ENCODE data around the gene CFAP91.

Gene CFAP91

DNA sequence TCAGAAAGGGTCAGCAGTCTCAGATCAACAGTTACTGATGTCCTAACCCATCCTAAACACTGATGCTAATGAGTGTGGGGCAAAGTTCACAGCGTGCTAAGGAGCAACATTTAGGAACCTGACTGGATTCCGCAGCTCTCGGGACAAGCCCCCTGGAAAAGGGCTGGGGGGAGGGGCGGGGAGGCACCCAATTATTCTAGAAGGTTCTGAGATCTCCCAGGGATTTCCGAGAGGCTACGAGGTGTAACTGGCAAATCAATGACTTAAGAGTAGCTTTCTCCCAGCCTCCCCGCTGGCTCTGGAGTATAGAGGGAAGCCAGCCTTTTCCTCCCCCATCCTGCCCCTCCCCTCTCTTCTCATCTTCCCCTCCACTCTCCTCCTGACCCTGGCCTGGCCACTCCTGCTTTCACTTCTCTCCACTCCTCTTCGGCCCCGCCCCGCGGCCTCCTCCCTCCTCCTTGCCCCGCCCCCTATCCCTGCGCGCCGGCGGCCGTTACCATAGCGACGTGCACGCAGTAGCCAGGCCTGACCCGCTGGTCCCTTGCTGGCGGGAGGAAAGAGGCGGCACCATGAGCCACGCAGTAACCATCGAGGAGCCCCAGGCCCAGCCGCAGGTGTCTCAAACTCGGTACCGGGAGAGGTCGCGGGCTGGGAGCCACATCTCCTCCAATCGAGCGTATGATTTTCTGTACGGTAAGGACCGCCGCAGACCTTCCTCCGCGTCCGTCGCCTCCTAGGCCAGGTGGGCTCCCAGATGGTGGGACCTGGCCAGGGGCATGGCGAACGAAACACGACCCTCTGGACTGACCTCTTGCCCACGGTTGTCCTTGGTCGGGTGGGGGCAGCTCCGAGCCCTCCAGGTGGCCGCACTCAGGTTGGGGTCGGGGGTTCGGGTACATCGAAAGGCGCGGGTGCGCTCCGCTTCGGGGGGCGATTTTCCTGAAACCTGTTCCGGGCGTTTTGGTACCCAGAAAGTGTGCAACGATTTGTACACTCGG lies at the start of gene CFAP91:
TSS of gene CFAP91 (plus strand) at position 493 of the 998 bp plus-strand sequence. CDS start at position 570, 77 bp downstream.
- DNase-seq: peak; percentile 92

DNA sequence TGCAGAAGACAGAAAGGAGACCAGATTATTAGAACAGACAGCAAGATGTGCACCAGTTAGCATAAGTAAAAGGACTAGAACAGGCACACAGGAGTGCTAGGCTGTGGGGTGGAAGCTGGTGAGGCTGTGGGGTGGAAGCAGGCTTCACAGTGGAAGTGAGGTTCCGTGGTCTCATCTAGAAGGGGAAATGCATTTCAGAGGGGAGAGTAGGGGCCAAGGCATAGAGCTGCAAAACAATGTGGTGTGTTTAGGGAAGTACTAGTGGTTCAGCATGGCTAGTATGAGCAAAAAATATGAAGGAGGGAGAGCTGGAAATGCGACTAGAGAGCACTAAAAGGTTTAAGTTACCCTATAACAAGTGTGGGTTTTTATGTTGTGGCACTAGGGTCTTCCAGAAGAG lies 48.9 kb upstream of the CFAP91 start:
- no peak for DNase-seq

DNA sequence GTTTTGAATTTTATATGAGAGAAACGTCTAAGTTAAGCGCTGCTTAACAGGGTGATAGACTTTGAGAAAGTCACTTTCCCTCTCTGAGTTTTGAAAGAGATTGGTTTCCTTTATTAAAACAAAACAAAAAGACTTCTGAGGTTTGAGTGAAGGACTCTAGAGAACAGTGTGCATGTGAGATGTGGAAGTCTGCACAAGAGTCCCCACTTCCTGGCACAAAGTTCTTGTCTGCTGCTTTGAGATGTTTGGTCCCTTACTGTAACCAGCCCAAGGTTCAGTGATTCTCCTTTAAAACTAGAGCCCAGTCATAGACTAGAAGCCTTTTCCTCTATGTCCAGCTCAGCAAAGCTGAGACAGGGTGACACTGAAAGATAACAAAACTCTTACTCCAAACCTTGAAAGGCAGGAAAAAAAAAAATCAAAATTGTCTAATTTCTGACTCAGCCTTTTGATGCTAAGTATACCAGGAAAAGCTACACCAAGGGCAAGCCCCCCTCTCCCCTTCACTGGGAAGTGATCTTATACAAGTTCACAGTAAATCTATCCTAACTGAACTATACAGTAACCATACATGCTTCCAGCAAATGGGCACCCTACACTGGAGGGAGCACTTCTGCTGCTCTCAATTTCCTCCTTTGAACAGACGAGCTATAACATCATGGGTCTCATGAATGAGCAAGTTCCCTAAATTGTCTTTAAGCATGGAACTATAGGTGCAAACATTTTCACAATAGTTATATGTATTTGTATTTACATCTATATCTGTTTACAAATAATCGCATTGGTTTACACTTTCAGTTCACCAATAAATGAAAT lies 44.7 kb upstream of the CFAP91 start:
- no peak for DNase-seq

DNA sequence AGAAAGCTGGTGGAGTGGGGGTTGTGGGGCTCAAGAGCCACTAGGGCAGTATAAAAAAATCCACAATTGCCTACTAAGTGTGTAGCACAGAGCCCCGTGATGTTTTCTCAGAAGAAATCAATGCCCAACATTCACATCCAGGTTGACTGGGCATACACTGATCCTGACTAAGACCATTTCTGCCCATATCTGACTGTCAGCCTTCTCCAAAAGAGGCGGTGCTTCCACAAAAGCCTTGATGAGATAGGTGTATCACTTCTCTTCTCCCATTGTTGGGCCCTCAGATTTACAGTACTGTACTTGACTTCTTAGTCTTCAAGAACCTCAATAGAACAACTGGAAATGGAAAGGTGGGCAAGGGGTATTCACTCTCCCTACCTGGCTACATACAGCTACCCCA lies 43.8 kb upstream of the CFAP91 start:
- DNase-seq: no peak

DNA sequence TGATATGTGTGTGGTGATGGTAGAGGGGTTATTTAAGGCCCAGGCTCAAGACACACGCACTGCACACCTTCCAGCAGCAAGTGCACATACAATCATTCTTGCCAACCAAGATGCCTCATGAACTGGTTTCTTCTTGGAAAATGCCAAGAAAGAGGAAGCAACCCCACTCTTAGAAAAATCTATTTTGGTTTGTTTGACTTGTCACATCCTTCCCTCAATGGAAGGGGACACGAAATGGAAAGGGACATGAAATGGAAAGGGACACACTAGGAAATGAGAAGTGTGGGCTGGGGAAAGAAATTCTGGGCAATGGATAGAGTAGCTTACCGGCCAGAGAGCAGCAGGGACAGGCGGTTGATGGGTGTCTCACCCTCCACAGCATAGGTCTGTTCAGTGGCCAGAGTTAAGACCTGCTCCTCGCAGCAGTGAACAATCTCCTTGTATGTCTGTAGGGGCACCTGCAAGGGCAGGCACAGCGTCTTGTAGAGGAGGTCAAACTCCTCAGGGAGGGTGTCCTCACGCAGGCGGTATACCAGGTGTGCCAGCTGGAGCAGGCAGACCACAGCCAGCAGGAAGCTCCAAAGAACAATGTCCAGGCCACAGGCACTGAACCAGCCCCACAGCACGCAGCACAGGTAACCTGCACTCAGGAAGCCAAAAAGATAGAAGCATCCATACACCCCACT lies 43.1 kb upstream of the CFAP91 start:
- no peak for DNase-seq

DNA sequence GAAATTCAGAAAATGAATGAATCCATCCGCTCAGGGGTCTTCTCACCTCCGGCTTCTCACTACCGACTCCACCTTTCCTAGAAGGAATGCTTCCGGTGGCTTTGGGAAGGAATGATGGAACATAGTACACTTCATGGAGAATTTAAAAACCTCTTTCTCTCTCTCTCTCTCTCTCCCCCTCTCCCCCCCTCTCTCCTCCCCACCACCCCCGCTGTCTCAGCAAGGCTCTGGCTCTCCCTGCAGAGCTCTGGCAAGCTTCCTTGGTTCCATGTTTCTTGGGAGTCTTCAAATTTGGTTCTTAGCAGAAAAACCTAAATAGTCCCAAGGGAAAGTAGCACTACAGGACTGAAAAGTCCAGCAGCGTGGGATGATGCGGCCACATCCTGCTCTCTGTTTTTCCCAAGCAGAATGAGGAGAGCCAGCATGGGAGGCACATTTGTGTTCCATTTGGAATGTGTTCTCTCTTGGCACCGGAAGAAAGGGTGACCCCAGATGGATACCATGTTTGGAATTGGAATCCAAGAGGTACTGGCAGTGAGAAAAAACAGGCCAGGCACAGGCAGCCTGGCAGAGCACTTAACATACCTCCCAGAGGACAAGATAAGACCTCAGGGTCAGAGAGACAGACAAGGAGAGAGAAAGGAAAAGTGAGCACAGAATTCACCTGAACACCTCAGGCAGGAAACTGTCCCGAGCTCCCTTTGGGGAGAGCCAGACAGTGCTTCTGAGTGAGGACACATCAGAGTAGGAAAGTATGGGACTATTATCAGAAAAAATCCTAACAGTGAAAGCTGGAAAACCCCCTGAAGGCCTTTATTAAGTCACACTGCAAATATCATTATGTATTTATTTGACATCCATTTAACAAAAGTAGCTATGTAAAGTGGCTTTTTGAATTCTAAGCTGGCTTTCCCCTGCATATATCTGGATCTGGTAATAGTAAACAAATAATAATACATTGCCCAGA lies 42.1 kb upstream of the CFAP91 start, which contains the start of gene POPDC2:
TSS of gene POPDC2 (minus strand) at position 116 of the 967 bp plus-strand sequence. CDS start 166 bp downstream, outside the sequence.
- DNase-seq: no peak

DNA sequence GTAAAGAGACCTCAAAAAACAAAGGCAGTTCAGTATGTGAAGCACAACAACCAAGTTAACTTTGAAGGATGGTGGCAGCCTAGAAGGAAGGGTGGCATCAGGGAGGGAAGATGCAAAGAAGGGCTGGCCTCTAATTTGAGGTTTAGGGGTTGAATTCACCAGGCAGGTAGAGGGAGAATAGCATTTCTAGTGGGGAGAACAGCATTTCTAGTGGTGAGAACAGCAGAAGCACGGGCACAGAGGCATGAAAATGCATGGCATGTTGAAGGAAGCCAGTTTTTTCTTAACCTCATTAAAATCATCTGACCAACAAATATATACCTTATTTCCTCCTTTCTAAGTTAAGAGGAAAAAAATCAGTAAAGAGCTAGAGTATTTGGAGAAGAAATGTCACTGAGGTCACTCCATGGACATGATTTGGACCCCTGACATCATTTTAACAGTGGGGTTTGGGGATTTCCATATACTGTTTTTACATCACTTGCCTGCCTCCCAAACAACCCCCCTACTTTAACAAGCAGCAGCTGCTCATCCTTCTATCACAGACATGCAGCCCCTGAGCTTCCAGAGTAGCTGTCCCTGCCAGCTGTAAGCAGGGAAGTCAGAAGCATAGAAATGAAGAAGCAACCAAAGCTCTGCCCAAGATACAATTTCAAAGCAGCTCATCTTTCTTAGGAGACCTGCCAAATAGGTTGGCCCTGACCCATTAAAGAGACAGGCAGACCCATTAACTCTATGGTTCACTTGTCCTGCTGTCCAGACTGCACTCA lies 40.0 kb upstream of the CFAP91 start:
- DNase-seq: peak; percentile 40

DNA sequence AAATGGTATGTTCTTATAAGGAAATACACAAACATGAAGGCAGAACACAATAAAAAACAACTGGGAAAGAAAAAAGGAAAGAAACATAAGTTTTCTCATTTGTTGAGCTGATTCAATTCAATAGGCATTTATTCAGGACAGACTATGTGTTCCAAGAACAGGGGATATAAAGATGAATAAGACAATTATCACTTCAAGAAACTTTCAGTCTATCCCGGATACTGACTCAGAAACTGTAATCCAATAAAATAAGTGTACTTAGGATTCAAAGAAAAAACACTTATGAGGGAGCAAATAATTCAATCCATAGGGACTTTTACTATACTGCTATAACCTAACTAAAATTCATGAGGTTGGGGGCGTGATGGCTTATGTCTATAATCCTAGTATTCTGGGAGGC lies 38.9 kb upstream of the CFAP91 start:
- DNase-seq: no peak

DNA sequence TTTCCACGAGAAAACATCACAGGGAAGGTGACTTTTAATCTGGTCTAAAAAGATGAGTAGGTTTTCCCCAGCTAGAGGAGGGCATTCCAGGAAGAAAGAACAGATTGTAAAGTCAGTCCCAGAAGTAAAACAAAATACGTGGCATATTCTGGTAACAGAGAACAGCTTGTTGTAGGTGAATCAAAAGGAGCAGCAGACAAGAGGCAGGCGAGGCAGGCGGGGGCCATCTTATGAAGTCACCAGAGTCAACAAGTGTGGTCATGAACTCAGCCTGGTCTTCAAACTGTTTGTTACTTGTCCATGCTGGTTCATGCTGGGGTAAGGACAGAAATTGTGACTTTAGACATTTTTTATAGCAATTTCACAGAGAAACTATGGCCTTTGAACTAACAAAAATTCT lies 38.5 kb upstream of the CFAP91 start:
- no peak for DNase-seq

DNA sequence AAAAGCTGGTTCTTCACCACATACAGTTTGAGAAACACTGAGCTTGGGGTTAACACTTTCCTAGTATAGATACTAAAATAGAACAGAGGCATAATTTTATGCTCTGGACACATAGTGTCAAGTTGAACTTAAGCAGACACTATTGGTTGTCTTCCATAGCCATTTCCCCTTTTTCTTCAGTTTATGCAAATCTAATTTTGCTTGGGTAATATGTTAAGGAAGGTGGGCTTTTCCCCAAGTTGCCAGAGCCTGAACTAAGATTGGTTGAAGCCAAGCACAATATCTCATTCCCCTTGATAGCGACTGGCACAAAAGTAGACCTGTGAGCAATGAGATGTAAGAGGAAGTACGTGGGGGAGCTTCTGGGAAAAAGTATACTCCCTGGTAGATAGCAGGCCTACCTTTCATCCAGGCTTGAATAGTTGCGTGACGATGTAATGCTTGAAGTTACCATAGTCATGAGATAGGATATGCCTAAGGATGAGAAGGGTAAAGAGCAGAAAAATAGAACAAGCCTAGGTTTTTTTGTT lies 37.9 kb upstream of the CFAP91 start:
- no peak for DNase-seq

DNA sequence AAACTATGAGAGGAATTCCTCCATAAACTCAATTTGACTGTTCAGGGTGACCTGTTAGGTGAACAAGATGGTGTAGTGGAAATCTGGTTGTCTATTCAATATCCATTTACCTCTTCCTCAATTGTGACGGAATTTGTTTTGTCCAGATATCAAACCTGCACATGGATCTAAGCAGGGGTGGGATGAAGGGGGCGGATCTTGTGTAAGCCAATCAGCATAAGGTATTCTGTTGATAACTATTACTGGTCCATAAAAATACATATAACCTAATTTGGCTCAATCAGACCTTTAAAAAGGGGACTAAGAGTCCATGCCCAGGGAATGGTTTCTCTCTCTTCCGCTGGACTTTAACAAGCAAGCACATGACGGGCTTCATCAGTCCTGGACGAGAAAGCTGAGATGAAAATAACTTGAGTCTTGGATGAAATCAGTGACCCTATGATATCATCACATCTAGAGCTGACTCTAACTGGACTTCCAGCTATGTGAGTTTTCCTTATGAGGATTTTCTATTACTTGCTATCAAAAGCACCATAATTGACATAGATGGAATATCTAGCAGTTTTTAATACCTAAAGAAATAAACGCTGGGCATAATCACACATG lies 36.8 kb upstream of the CFAP91 start:
- DNase-seq: no peak

DNA sequence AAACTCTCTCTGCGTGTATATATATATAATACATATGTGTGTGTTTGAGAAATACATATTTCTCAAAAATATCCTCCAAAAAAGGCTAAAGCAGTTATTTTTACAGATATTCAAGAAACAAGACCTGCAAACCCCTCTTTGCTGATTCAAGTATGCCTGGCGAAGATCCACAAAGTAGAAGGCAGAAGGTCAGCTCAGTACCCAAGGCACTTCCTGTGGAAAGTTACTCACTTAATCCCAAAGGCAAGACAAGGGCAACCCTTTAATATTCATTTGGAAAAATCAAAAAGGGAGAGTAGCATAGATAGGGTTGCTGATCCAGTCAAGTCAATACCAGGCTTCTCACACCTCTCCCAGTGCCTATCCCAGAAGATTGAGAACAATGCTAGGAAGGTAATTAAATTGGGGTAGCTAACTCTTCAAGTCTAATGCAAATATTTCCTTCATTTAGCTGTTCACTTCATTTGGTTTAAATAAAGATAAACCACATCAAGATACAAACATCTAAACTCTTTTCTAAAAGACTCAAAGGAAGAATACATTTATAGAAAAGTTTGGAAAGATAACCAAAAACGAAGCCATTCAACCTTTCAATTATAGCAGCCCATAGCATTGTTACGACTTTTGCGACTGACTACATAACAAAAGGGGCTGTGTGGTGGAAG lies 32.8 kb upstream of the CFAP91 start:
- no peak for DNase-seq

DNA sequence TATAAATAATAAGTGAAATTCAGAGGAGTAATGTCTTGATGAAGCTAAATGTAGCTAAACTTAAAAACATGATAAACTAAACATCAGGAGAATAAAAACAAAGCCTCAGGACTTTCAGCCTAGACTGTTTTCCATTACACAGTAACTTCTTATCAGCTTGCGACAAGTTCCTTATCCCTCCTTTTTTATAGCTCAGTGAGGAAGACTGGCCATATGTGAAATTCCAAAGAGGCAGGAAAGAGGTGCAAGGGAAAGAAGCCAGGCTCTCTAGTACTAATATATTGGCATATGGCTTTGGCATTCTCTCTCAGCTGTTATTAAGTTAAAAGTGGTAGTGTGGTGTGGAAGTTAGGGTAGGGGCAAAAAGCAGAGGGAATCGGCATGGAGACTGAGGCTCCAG lies 30.0 kb upstream of the CFAP91 start:
- DNase-seq: no peak

DNA sequence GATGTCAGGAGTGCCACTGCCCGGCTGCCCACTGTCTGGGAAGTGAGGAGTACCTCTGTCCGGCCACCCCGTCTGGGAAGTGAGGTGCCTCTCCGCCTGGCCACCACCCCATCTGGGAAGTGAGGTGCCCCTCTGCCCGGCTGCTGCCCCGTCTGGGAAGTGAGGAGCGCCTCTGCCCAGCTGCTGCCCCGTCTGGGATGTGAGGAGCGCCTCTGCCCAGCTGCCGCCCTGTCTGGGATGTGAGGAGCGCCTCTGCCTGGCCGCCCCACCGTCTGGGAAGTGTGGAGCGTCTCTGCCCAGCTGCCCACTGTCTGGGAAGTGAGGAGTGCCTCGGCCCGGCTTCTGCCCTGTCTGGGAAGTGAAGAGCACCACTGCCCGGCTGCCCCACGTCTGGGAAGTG lies 28.9 kb upstream of the CFAP91 start:
- DNase-seq: no peak

DNA sequence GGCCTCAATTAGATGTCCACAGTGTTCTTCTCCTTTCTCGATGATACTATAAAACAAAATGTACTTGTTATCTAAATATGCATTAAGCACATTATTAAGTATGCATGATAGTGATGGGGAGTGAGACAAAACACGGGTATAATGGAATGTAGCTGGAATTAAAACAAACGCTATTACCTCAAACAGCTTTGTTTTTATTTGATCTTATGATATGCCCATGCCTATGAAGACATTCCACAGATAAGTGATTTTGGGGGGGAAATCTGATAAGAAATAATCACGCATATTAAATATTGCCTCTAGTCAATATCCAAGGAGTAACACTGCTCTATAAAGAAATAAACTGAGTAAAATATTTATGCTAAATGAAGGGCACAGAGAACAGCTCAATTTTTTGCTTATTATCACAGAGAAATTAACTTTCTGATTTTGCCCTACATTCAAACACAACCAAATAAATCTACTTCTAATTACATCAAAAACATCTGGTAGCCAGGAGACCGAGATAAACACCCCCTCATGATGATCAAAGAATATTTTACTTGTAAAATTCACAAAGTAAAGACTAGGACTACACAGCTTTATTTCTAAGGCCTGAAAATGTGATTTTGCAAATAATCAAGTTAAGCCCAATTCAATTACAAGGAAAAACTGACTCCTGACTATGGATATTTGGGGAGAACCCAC lies 27.5 kb upstream of the CFAP91 start:
- DNase-seq: no peak

DNA sequence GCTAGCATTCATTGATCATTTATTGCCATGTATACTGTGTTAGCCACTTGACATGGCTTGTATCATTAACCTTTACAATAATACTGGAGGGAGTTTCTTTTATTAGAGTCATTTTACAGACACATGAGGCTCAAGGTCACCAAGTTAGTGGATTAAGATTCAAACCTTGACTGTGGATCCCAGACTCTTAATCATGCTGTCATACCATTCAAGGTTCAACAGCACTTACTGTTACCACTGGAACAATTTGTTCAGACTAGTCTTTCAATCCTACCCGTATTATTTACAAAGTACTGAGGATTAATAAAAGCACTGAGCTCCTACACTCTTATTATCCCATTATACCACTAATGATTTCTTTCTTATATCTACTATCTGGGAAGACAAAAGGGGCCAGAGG lies 26.8 kb upstream of the CFAP91 start:
- DNase-seq: no peak

DNA sequence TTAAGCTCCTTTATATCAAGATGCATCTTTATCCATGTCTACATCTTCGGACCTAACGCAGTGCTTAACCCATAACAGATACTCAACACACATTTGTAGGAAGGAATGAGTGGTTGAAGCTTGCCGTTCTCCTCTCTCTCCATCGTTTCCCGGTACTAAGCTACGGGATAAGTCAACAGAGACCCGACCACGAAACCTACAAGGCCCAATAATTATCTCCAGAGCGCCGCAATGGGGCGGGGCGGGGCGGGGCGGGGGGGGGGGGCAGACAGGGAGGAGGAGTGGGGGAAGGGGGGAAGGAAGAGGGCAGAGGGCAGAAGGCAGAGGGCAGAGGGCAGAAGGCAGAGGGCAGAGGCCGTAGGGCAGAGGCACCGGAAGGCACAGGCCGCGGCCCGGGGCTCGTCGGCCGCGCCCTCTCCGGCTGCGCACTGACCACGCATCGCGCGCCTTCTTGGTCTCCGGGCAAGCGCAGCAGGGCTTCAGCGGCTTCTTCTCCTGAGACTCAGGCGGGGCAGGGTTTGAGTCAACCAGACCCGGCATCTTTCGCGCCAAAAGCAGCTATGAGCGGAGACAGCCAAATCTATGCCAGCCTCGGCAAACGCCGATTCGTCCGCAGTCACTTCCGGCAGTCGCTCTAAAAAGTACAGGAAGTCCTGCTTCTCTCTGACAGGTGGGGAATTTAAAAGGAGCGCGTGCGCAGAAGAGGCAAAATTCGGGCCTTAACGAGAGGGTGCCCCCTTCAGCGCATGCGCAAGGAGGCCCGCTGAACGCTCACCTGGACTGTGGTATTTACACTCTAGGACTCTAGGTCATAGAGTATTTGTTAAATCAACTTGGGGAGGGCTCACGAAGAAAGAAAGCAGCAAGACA lies 25.8 kb upstream of the CFAP91 start, which contains the start of gene COX17:
TSS of gene COX17 (minus strand) at position 636 of the 870 bp plus-strand sequence. CDS start at position 540, 96 bp downstream.
- peak; percentile 97 for DNase-seq

DNA sequence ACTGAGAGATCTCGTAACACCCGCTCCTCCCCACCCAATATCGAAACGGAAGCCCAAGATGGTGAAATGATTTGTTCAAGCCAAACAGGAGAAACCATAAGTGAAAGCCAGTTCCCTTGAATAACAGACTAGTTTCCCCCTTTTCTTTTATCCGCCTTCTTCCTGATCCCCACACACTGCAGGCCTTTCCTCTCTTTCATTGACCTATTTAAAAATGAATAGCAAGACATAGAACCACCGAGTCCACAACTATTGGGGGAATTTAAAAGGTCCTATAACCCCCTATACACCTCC lies 25.2 kb upstream of the CFAP91 start:
- no peak for DNase-seq
